ENCODE data around the gene CASP8.

GRCh38 chr2:201233812-201234662 lies 26.3 kb upstream of the CASP8 start:
- TF ChIP-seq TSHZ2 (CRISPR knock-in tag; IDR thresholded peaks at IDR 0.05) (no peak), PATZ1 (CRISPR knock-in tag; IDR thresholded peaks at IDR 0.05; ENCODE audit: borderline replicate concordance) (no peak), RARB (CRISPR knock-in tag; IDR thresholded peaks at IDR 0.05) (no peak), ESRRG (CRISPR knock-in tag; IDR thresholded peaks at IDR 0.05) (no peak), PPARA (CRISPR knock-in tag; IDR thresholded peaks at IDR 0.05; ENCODE audit: borderline replicate concordance) (no peak), BACH2 (CRISPR knock-in tag; IDR thresholded peaks at IDR 0.05; ENCODE audit: borderline replicate concordance) (no peak)
